NCI-H2227 (cell line): Measurements from ENCODE around the gene ZNF605.
"Not testable (repeated sequence)": the region's sequence is repeated elsewhere in the genome, so short reads cannot be mapped to it uniquely, and the experiment has no call there.

Experiments used
- DNase-seq: peaks from one replicate; lab custom pipeline; 2025; ENCODE audit not compliant: unreplicated experiment; lab: John Stamatoyannopoulos, UW

ZNF605 gene

GRCh38 chr12:132956011-132956788, at the start of gene ZNF605:
Gene ZNF605, minus strand, starts transcription at chr12:132956306. Its CDS starts 10,671 bp downstream, at chr12:132945635.
- peak; percentile 97 for DNase-seq

GRCh38 chr12:132998741-132999140, 42.6 kb upstream of the ZNF605 start:
- no peak for DNase-seq

GRCh38 chr12:132986885-132987225, 30.7 kb upstream of the ZNF605 start:
- peak; percentile 36 for DNase-seq

- peak; percentile 98 for DNase-seq
Measured at GRCh38 chr12:132986001-132986884, 30.1 kb upstream of the ZNF605 start, which contains the start of gene ZNF26. Gene ZNF26, plus strand, starts transcription at chr12:132986367. Its CDS starts 474 bp downstream, at chr12:132986841.

GRCh38 chr12:132976870-132977269, 20.8 kb upstream of the ZNF605 start:
- DNase-seq = peak; percentile 54

GRCh38 chr12:132972374-132972773, 16.3 kb upstream of the ZNF605 start:
- DNase-seq = no peak

- no peak for DNase-seq
Measured at GRCh38 chr12:132967736-132968135, 11.6 kb upstream of the ZNF605 start.

- no peak for DNase-seq
Measured at GRCh38 chr12:132966676-132967415, 10.7 kb upstream of the ZNF605 start.

- no peak for DNase-seq
Measured at GRCh38 chr12:132965796-132966195, 9.7 kb upstream of the ZNF605 start.

- DNase-seq = not testable (repeated sequence)
Measured at GRCh38 chr12:132963947-132964346, 7.8 kb upstream of the ZNF605 start.

- DNase-seq = not testable (repeated sequence)
Measured at GRCh38 chr12:132961790-132962189, 5.7 kb upstream of the ZNF605 start.

GRCh38 chr12:132955094-132956010, 754 bp downstream of the ZNF605 start:
- DNase-seq = peak; percentile 23

GRCh38 chr12:132954471-132955048, 1.5 kb downstream of the ZNF605 start:
- no peak for DNase-seq

GRCh38 chr12:132953771-132954170, 2.3 kb downstream of the ZNF605 start:
- no peak for DNase-seq

GRCh38 chr12:132953163-132953425, 3.0 kb downstream of the ZNF605 start:
- DNase-seq = no peak

- DNase-seq = no peak
Measured at GRCh38 chr12:132952371-132953162, 3.5 kb downstream of the ZNF605 start.

GRCh38 chr12:132951649-132952048, 4.5 kb downstream of the ZNF605 start:
- no peak for DNase-seq

GRCh38 chr12:132950844-132951535, 5.1 kb downstream of the ZNF605 start:
- no peak for DNase-seq
